Psoas muscle (tissue), 8 donors: ENCODE measurements around the gene KCNN4. TPM values are rescaled to one million over a fixed set of nuclear protein-coding genes. Genes with fewer than 3 reads are reported as not detected.

Experiments used
- ATAC-seq, 4 donors: fragments of 200-7000 bp; cut with Tn5 transposase; one replicate each; pipeline ENCODE4 v1.9.1; 2020; ENCODE audit warnings: moderate library complexity in 3 of 4, mild to moderate bottlenecking in 2 of 4
- DNase-seq, 2 donors: peaks; one replicate each; pipeline ENCODE4 v3.0.0-alpha.2; 2020
- H3K27ac ChIP-seq: fragments of 200-600 bp; one replicate; pipeline ENCODE4 v1.8.0; 2022
- H3K27me3 ChIP-seq, 3 donors: fragments of 200-600 bp in 1 of 3; one replicate each; pipeline versions ENCODE4 v1.6.1 to v1.8.0; 2013 to 2022; ENCODE audit warnings: low read length in 2 of 3, mild to moderate bottlenecking in 2 of 3, moderate library complexity in 1 of 3; ENCODE audit not compliant: insufficient read depth in 3 of 3
- H3K36me3 ChIP-seq, 2 donors: fragments of 200-600 bp in 1 of 2; one replicate each; pipeline versions ENCODE4 v1.6.1 to v1.8.0; 2013 to 2022; ENCODE audit warnings: low read depth in 1 of 2, mild to moderate bottlenecking in 1 of 2, moderate library complexity in 1 of 2; ENCODE audit not compliant: insufficient read depth in 1 of 2
- H3K4me1 ChIP-seq: fragments of 200-600 bp; one replicate; pipeline ENCODE4 v1.8.0; 2022
- H3K4me3 ChIP-seq: fragments of 200-600 bp; one replicate; pipeline ENCODE4 v1.8.0; 2022; ENCODE audit warnings: mild to moderate bottlenecking
- H3K9me3 ChIP-seq: fragments of 200-600 bp; one replicate; pipeline ENCODE4 v1.8.0; 2022
- WGBS, 3 donors: extraction: QIAGEN DNeasy Blood & Tissue Kit; methylation state at CpG; one replicate each; pipeline versions ENCODE4 v1.1.6 to v1.1.7; 2013; 5-methylcytosine and 5-hydroxymethylcytosine counted together
- intact Hi-C, 2 donors: fragments of 100-400 bp; cut with DNase I; formaldehyde crosslinking; loops; one replicate each; pipeline versions ENCODE4 v1.11.0 to v1.14.2; 2022
- polyA plus RNA-seq, 3 donors: library from polyadenylated mRNA; stranded (reverse); fragments of 200-250 nt; gene quantifications; one replicate each; pipeline ENCODE4 v1.2.3, GENCODE V29; 2013
- total RNA-seq, 4 donors: library from RNA; stranded (reverse); fragmentation: NEBNext Ultra II Directional in 2 of 4; extraction: Animal tissue kit (Norgen Biotek cat#: 25700) in 2 of 4; gene quantifications; one replicate each; pipeline versions ENCODE4 v1.2.1 to v1.2.4, GENCODE V29; 2021 to 2023
- TF ChIP-seq, protein P1 (sequence below): fragments of 200-600 bp; IDR thresholded peaks from one replicate; pipeline ENCODE4 v1.8.0; 2022; ENCODE audit warnings: antibody characterized with exemption
- donor health status: healthy with polysubstance abuse.
- donor health status: DM: no; HTN: no; CAD: no; lungs with moderate emphysema.
- donor health status: Bipolar disorder and iron deficiency.
- donor health status: healthy.
- donor health status: DM: yes; HTN: yes; CAD: no.
- donor health status: DM: no; HTN: no; CAD: no.
- donor health status: DM: no; HTN: no; CAD: no.
- donor health status: DM: yes; HTN: yes; CAD: no.

Gene KCNN4
- total and polyA plus RNA-seq, 7 donors = 0.09 to 0.89 (median 0.30) TPM

DNA sequence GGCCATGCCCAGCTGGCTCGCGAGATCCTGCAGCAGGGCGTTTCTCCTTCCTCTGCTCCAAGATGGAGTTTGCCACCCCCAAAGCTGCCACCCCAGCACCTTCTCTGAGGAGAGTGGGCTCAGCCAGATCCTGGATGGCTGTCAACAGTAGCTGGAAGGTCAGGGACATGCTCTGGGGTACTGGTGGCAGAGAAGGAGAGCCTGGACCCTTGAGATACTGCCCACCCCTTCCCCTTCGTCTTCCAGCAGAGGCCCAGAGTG lies 53.2 kb downstream of the KCNN4 start:
- Histone ChIP-seq H3K4me1 (no peaks in the 10 kb centered on the region), H3K36me3 (peaks cover 4 to 44% of the 10 kb centered on the region in 2 donors), H3K27me3 (no peaks in the 10 kb centered on the region), H3K27ac (no peak overlapping the region), H3K9me3 (no peaks in the 10 kb centered on the region), H3K4me3 (no peak overlapping the region)
- intact Hi-C loops = no loop called here
- 29 to 61% (median 45%) methylated on average over 4 of the region's 4 CpGs for WGBS, 3 donors
- ATAC-seq (peak in 2 of 4 donors; percentile 10 to 36), DNase-seq (no peak)
- TF ChIP-seq, protein P1, sequence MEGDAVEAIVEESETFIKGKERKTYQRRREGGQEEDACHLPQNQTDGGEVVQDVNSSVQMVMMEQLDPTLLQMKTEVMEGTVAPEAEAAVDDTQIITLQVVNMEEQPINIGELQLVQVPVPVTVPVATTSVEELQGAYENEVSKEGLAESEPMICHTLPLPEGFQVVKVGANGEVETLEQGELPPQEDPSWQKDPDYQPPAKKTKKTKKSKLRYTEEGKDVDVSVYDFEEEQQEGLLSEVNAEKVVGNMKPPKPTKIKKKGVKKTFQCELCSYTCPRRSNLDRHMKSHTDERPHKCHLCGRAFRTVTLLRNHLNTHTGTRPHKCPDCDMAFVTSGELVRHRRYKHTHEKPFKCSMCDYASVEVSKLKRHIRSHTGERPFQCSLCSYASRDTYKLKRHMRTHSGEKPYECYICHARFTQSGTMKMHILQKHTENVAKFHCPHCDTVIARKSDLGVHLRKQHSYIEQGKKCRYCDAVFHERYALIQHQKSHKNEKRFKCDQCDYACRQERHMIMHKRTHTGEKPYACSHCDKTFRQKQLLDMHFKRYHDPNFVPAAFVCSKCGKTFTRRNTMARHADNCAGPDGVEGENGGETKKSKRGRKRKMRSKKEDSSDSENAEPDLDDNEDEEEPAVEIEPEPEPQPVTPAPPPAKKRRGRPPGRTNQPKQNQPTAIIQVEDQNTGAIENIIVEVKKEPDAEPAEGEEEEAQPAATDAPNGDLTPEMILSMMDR = no peak

DNA sequence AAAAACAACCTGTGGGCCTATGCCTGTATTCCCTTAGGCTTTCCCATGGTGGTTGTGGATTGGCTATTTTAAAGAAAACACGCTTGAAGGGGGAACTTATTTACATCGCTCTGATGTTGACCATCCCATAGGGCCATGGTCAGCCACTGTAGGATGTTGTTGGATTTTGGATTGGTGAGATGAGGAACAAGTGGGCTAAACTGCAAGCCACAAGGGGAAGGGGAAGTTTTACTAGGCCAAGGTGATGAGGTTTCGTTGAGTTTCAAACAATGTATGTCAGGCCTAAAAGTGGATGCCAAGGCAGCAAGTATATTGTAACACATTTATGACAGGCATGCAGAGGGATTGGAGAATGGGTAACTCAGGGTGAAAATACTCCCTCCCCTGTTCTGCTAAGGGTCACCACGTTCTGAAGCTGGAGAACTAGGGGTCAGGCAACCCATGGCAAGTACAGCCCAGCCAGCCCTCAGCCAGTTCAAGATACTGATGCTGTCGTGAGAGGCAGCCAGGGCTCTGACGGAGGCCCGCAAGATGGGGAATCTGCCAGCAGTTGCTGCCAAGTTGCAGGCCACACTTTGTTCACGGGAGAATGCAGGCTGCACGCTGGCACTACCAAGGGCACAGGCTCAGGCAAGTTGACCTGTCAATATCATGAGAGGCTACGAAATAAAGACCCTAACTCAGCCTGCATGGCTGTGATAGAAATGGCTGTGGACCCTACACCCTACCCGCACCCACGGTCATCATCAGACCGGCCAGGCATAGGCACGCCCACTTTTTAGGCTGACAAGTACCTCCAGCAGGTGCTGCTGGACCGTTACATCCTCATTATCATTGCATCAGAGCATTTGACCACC lies 53.8 kb downstream of the KCNN4 start:
- peaks cover 4 to 38% of the 10 kb centered on the region in 2 donors for H3K36me3 ChIP-seq
- DNase-seq (no peak), ATAC-seq (peak; percentile 27 to 48 (median 40))
- intact Hi-C loops = no loop called here
- TF ChIP-seq, protein P1 = no peak
- no peaks in the 10 kb centered on the region for H3K27me3 ChIP-seq
- H3K4me1 ChIP-seq = no peaks in the 10 kb centered on the region
- H3K27ac ChIP-seq = no peak overlapping the region
- H3K9me3 ChIP-seq = no peaks in the 10 kb centered on the region
- WGBS, 3 donors = 35 to 41% (median 37%) methylated on average over 15 of the region's 15 CpGs
- H3K4me3 ChIP-seq = no peak overlapping the region

DNA sequence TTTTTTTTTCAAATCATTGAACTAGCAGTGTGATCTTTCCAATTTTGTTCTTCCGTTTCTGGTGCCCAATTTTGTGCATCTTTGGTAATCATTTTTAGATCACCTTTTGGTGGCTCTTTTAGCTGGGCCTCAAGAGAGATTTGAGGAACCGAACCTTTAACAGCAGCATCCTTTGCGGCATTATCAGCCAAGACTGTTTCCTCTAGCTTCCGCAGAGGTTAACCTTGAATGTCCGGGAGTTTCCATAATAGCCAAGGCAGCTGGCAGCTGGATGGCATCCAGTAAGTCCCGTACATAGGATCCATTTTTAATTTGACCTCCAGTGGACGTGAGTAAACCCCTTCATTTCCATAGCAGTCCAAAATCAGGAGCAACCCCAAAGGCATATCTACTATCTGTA lies 55.3 kb downstream of the KCNN4 start:
- 13 to 14% (median 13%) methylated on average over 7 of the region's 7 CpGs for WGBS, 3 donors
- ATAC-seq (no peak), DNase-seq (no peak)
- TF ChIP-seq, protein P1 = no peak
- no peak overlapping the region for H3K27ac ChIP-seq
- H3K4me3 ChIP-seq = no peak overlapping the region
- H3K9me3 ChIP-seq = no peaks in the 10 kb centered on the region
- no peaks in the 10 kb centered on the region for H3K4me1 ChIP-seq
- peaks cover 0 to 24% of the 10 kb centered on the region in 2 donors for H3K36me3 ChIP-seq
- H3K27me3 ChIP-seq = no peaks in the 10 kb centered on the region
- intact Hi-C loops = no loop called here

- no peak overlapping the region for H3K27ac ChIP-seq
- no peak overlapping the region for H3K4me3 ChIP-seq
- H3K4me1 ChIP-seq = no peaks in the 10 kb centered on the region
- intact Hi-C loops = loop anchor here in 1 of 2 donors (5.0 kb wide), 1 partner anchor 38 kb away; no protein-coding TSS in a partner anchor
- no peaks in the 10 kb centered on the region for H3K27me3 ChIP-seq
- ATAC-seq = no peak
- TF ChIP-seq, protein P1 = no peak
- no peaks in the 10 kb centered on the region for H3K9me3 ChIP-seq
- 65 to 72% (median 71%) methylated on average over 8 of the region's 8 CpGs for WGBS, 3 donors
- no peak for DNase-seq
- peaks cover 0 to 18% of the 10 kb centered on the region in 2 donors for H3K36me3 ChIP-seq
Observed at GRCh38 chr19:43724896-43725295, 55.9 kb downstream of the KCNN4 start.
